ENCODE data around the gene ADNP2.

DNA sequence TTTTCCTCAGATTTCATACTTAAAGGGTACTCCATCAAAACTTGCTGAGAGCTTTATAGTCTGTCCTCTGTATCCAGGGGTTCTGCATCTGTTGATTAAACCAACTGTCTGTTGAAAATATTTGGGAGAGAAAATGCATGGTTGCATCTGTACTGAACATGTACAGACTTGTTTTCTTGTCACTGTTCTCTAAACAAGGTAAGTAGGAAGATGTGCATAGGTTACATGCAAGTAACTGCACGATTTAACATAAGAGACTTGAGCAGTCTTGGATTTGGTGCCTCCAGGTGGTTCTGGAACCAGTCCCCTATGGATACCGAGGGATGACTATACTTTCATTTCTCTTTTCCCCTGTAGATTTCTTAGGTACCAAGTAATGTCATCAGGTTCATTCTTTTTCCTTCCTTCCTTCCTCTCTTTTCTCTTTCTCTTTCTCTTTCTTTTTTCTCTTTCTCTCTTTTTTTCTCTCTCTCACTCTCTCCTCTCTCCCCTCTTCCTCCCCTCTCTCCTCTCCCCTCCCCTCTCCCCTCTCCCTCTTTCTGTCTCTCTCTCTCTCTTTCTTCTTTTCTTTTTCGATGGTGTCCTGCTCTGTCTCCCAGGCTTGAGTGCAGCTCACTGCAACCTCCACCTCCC, 23.2 kb downstream of the ADNP2 start:
- TF ChIP-seq POLR2A (IDR thresholded peaks at IDR 0.05; ENCODE audit: low read depth), result no peak
- TF ChIP-seq, protein P1, sequence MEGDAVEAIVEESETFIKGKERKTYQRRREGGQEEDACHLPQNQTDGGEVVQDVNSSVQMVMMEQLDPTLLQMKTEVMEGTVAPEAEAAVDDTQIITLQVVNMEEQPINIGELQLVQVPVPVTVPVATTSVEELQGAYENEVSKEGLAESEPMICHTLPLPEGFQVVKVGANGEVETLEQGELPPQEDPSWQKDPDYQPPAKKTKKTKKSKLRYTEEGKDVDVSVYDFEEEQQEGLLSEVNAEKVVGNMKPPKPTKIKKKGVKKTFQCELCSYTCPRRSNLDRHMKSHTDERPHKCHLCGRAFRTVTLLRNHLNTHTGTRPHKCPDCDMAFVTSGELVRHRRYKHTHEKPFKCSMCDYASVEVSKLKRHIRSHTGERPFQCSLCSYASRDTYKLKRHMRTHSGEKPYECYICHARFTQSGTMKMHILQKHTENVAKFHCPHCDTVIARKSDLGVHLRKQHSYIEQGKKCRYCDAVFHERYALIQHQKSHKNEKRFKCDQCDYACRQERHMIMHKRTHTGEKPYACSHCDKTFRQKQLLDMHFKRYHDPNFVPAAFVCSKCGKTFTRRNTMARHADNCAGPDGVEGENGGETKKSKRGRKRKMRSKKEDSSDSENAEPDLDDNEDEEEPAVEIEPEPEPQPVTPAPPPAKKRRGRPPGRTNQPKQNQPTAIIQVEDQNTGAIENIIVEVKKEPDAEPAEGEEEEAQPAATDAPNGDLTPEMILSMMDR (IDR thresholded peaks at IDR 0.05), result no peak
- no peak for TF ChIP-seq POLR2AphosphoS5 (IDR thresholded peaks at IDR 0.05)

All from esophagus muscularis mucosa (tissue), 3 donors.